Dendritic cell treated with granulocyte-macrophage colony-stimulating factor and Interleukin-4, amounts not matched to agents 40 ng/mL and 50 ng/mL, for 4 days (primary cell): ENCODE results near the gene MTA3.
A peak's percentile ranks its signal among the peaks of the same experiment; 100 is the strongest.

Experiments
- H3K27ac Mint-ChIP-seq: one replicate; pipeline ENCODE4 v1.8.0; 2022; ENCODE audit warnings: mild to moderate bottlenecking, mixed read lengths
- H3K27me3 Mint-ChIP-seq: one replicate; pipeline ENCODE4 v1.8.0; 2022; ENCODE audit warnings: mild to moderate bottlenecking, mixed read lengths
- H3K36me3 Mint-ChIP-seq: one replicate; pipeline ENCODE4 v1.8.0; 2022; ENCODE audit warnings: low read depth, mixed read lengths
- H3K4me1 Mint-ChIP-seq: one replicate; pipeline ENCODE4 v1.8.0; 2022; ENCODE audit warnings: low read depth, mixed read lengths
- H3K4me3 Mint-ChIP-seq: one replicate; pipeline ENCODE4 v1.8.0; 2022; ENCODE audit warnings: mild to moderate bottlenecking, moderate library complexity, mixed read lengths
- H3K9me3 Mint-ChIP-seq: one replicate; pipeline ENCODE4 v1.8.0; 2022; ENCODE audit warnings: mixed read lengths
- intact Hi-C: fragments of 100-400 bp; cut with micrococcal nuclease; formaldehyde crosslinking; loops from one replicate; pipeline ENCODE4 v1.15.0; 2022

Gene MTA3

DNA sequence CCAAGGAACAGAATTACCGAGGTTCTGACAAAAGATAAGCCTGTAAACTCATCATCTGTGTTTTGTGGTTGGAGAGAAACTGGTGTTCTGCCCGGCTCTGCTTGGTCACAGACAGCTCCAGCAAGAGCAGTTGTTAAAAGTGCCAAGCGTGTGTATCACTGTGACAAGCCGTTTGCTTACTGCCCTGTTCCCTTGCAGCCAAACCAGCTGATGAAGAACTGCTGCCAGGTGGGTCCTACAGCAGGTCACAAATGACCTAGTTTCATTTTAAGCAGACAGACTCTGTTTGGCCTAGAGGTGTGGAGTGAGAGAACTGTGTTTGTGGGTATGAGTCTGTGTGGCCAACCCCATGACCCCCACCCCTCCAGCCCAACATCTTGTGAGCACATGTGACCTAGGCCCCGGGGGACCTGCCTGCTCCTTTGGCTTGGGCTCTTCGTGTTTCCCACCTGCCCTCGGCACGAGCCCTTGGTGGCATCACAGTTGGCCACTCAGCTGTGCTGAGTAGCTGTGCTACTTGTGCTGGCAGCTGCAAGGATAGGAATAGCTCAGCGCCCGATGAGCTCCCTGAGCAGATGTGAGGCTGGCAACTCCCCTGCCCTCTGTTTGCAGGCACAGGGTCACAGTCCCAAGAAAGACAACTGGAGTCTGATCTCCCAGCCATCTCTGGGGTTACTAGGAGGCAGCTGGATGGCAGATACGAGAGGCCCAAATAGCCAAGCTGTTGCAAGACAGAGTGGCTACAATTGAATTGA, 185.8 kb downstream of the MTA3 start:
- no peaks in the 10 kb centered on the region for H3K9me3 Mint-ChIP-seq
- no peaks in the 10 kb centered on the region for H3K36me3 Mint-ChIP-seq
- H3K4me3 Mint-ChIP-seq: no peak overlapping the region
- H3K4me1 Mint-ChIP-seq: peaks cover 70% of the 10 kb centered on the region
- H3K27me3 Mint-ChIP-seq: peaks cover 36% of the 10 kb centered on the region
- intact Hi-C loops: loop anchor here (10.0 kb wide), 1 partner anchor 89 kb away; no protein-coding TSS in a partner anchor
- peak overlapping the region; percentile 82 for H3K27ac Mint-ChIP-seq

DNA sequence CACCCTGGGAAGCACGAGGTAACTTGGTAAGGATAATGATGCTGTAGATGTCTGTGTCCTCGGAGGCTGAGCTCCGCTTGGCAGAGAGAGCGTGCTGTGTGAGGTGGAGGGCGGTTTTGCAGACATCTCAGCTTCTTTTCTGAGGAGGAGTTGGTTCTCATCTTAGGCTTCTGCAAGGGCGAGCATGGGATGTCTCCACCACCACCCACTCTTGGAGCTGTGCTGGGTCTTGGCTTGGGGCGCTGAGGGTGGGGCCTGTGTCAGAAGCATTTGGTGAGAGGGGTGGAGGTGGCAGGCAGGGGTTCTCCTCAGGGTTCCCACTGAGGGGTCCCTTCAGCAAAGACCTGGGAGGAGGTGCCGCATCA, 186.3 kb downstream of the MTA3 start:
- H3K4me1 Mint-ChIP-seq: peaks cover 70% of the 10 kb centered on the region
- H3K9me3 Mint-ChIP-seq: no peaks in the 10 kb centered on the region
- no peaks in the 10 kb centered on the region for H3K36me3 Mint-ChIP-seq
- intact Hi-C loops: loop anchor here (10.0 kb wide), 1 partner anchor 90 kb away; no protein-coding TSS in a partner anchor
- peaks cover 37% of the 10 kb centered on the region for H3K27me3 Mint-ChIP-seq
- no peak overlapping the region for H3K4me3 Mint-ChIP-seq
- H3K27ac Mint-ChIP-seq: peak overlapping the region; percentile 82

DNA sequence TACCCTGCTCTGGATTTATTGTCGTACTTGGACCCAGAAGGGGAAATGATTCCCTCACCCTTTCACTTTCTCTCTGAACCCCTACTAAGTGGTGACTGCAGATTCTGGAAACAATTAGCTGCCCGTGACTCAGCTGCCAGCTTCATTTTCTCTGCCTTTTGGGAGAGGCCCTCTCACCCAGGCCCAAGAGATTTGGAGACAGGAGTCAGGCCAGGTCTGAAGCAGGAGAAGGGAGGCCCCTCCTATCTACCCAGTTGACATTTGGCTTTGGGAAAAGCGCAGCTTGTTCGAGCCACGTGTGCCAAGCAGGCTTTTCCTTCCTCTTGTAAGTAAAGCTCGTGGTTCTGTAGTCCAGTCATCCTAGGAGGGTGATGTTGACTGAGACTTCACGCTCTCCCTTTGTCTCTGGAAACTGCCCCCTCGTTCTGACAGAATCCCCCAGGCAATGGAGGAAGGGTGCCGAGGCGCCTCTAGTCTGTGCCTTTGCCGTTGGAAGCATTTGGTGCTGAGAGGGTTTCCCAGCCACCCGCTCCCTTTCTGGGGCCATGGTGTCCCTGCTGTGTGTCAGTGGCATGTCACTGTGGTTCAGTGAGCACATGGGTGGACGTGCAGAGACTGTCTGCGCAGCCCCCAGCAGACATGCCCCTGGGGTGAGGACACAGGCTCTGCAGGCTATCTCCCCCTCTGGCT, 186.9 kb downstream of the MTA3 start:
- H3K4me3 Mint-ChIP-seq: no peak overlapping the region
- peaks cover 40% of the 10 kb centered on the region for H3K27me3 Mint-ChIP-seq
- H3K27ac Mint-ChIP-seq: peak overlapping the region; percentile 82
- H3K36me3 Mint-ChIP-seq: no peaks in the 10 kb centered on the region
- intact Hi-C loops: loop anchor here (10.0 kb wide), 1 partner anchor 91 kb away; no protein-coding TSS in a partner anchor
- H3K9me3 Mint-ChIP-seq: no peaks in the 10 kb centered on the region
- peaks cover 66% of the 10 kb centered on the region for H3K4me1 Mint-ChIP-seq

DNA sequence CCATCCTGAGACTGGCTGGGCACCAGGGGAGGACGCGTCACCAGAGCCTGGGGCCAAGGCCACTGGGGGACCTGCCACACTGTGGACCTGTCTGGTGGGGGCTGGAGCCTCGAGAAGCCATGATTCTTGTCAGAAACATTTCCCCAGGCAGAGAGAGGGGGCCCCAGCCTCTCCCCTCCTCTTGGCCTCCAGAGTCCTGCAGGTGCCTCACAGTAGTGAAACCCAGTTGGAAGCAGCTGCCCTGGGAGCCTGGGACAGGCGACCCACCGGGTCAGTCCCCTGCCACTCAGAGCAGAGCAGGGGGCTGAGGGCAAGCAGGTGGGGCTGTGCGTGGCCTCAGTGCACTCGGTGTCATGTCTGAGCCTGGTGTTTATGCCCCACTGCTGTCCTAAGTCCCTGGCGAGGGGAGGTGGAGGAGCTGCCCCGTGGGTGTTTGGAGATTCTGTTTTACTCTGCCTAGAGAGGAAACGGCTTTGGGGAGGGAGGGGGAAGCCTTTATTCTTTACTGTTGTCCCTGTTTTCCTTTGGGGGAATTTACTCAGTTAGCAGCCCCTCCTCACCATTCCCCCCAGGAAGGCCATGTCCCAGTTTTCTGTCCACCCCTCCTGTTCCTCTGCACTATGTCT, 187.8 kb downstream of the MTA3 start:
- Mint-ChIP-seq H3K4me1 (peaks cover 59% of the 10 kb centered on the region), H3K9me3 (no peaks in the 10 kb centered on the region), H3K4me3 (no peak overlapping the region), H3K36me3 (no peaks in the 10 kb centered on the region), H3K27ac (no peak overlapping the region), H3K27me3 (peaks cover 40% of the 10 kb centered on the region)
- intact Hi-C loops: loop anchor here (10.0 kb wide), 1 partner anchor 91 kb away; no protein-coding TSS in a partner anchor

DNA sequence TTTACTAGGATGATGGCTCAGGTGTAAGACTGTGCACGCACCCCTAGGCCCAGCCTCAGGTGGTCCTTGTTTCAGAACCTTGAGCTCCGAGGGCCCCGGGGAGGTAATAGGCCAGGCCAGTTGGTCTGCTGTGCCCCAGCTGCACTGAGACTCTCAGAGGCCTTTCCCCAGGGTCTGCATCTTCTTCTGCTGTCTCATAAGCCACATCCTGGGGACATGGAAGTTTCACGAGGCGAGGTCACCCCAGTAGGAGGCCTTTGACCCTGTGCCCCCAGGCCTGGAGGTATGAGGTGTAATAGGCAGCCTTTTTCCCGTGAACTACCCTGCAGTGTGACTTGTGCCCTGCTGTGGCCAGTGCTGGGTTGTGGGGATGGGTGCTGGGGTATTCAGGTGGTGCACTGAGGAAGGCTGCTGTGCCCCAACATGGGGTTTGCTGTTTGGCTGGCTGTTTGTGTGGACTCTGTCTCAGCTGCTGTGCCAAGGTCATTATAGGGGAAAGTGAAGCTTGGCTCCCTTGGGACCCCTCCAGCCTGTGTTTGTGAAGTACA, 188.6 kb downstream of the MTA3 start:
- Mint-ChIP-seq H3K36me3 (no peaks in the 10 kb centered on the region), H3K27me3 (peaks cover 44% of the 10 kb centered on the region), H3K4me1 (peaks cover 59% of the 10 kb centered on the region), H3K27ac (no peak overlapping the region), H3K9me3 (no peaks in the 10 kb centered on the region), H3K4me3 (no peak overlapping the region)
- intact Hi-C loops: loop anchor here (10.0 kb wide), 1 partner anchor 92 kb away; no protein-coding TSS in a partner anchor

GRCh38 chr2:42757981-42758740, 189.7 kb downstream of the MTA3 start:
- Mint-ChIP-seq H3K4me1 (peaks cover 57% of the 10 kb centered on the region), H3K36me3 (no peaks in the 10 kb centered on the region), H3K27ac (no peak overlapping the region), H3K27me3 (peaks cover 49% of the 10 kb centered on the region), H3K4me3 (no peak overlapping the region), H3K9me3 (no peaks in the 10 kb centered on the region)
- intact Hi-C loops: loop anchor here (10.0 kb wide), 1 partner anchor 93 kb away; no protein-coding TSS in a partner anchor

- H3K36me3 Mint-ChIP-seq: no peaks in the 10 kb centered on the region
- H3K27me3 Mint-ChIP-seq: peaks cover 53% of the 10 kb centered on the region
- no peak overlapping the region for H3K4me3 Mint-ChIP-seq
- H3K27ac Mint-ChIP-seq: no peak overlapping the region
- H3K4me1 Mint-ChIP-seq: peaks cover 57% of the 10 kb centered on the region
- H3K9me3 Mint-ChIP-seq: no peaks in the 10 kb centered on the region
- intact Hi-C loops: loop anchor here (10.0 kb wide), 1 partner anchor 94 kb away; no protein-coding TSS in a partner anchor
These were observed 190.3 kb downstream of the MTA3 start for GRCh38 chr2:42758751-42759150.

DNA sequence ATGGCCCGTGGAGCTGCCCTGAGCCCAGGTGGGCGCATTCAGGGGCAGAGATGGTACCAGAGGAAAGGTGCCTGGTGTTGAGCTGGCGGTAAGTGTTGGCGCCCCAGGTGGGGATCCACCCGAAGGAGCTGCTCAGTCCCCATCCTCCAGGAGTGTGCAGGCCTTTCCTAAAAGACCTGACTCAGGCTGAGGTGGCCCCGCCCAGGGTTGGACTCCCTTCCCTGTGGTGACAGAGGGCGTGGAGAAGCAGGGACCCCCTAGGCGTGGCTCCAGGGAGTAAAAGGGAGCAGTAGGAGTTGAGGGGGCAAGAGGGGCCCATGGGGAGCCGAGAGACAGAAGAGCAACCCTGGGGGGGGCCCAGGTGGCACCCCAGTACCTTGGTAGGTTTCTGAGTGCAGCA, 193.1 kb downstream of the MTA3 start:
- Mint-ChIP-seq H3K27me3 (peaks cover 54% of the 10 kb centered on the region), H3K27ac (no peak overlapping the region), H3K36me3 (no peaks in the 10 kb centered on the region), H3K9me3 (no peaks in the 10 kb centered on the region), H3K4me3 (no peak overlapping the region), H3K4me1 (peaks cover 48% of the 10 kb centered on the region)
- intact Hi-C loops: no loop called here

DNA sequence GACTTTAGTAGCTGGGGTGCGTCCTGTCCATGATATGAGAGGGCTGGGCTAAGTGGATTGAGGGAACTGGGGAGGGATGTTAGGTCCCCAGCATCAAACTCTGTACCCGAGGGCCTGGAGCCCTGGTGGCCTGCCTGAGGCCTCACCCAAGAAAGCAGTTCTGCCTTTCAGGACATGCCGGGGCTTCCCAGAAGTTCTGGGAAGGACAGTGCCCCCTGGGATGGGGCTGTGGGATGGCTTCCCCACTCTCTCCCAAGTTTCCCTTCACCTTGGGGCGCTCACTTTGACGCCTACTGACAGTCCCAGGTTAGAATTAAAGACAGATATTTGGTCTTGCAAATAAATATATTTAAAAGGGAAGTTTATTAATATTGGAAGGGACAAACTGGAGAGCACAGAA, 193.7 kb downstream of the MTA3 start:
- no peak overlapping the region for H3K4me3 Mint-ChIP-seq
- peaks cover 48% of the 10 kb centered on the region for H3K4me1 Mint-ChIP-seq
- H3K36me3 Mint-ChIP-seq: peaks cover 5% of the 10 kb centered on the region
- no peak overlapping the region for H3K27ac Mint-ChIP-seq
- intact Hi-C loops: no loop called here
- H3K27me3 Mint-ChIP-seq: peaks cover 50% of the 10 kb centered on the region
- H3K9me3 Mint-ChIP-seq: no peaks in the 10 kb centered on the region

- Mint-ChIP-seq H3K4me1 (peaks cover 46% of the 10 kb centered on the region), H3K27me3 (peaks cover 51% of the 10 kb centered on the region), H3K27ac (peak overlapping the region; percentile 47), H3K36me3 (peaks cover 14% of the 10 kb centered on the region), H3K9me3 (no peaks in the 10 kb centered on the region), H3K4me3 (no peak overlapping the region)
- intact Hi-C loops: no loop called here
These were observed 194.7 kb downstream of the MTA3 start for GRCh38 chr2:42762823-42763804.

- intact Hi-C loops: no loop called here
- peaks cover 16% of the 10 kb centered on the region for H3K36me3 Mint-ChIP-seq
- H3K27ac Mint-ChIP-seq: peak within 1 kb of the TSS; percentile 47
- H3K9me3 Mint-ChIP-seq: no peaks in the 10 kb centered on the region
- H3K4me3 Mint-ChIP-seq: no peak within 1 kb of the TSS
- H3K4me1 Mint-ChIP-seq: peaks cover 45% of the 10 kb centered on the region
- peaks cover 42% of the 10 kb centered on the region for H3K27me3 Mint-ChIP-seq
These were observed 195.7 kb downstream of the MTA3 start, which contains the start of gene OXER1 for GRCh38 chr2:42764096-42764495. OXER1 (minus strand) TSS chr2:42764135; CDS start chr2:42764062, 73 bp downstream.

GRCh38 chr2:42764901-42765300, 196.5 kb downstream of the MTA3 start:
- no peaks in the 10 kb centered on the region for H3K9me3 Mint-ChIP-seq
- intact Hi-C loops: no loop called here
- H3K4me3 Mint-ChIP-seq: no peak overlapping the region
- H3K27ac Mint-ChIP-seq: no peak overlapping the region
- peaks cover 16% of the 10 kb centered on the region for H3K36me3 Mint-ChIP-seq
- peaks cover 37% of the 10 kb centered on the region for H3K27me3 Mint-ChIP-seq
- peaks cover 45% of the 10 kb centered on the region for H3K4me1 Mint-ChIP-seq
